Endothelial cell of hepatic sinusoid (primary cell): ENCODE measurements around the gene SUN2.

Source experiments
- in situ Hi-C: cut with HindIII; loops from 2 replicates; pipeline ENCODE4 v1.10.0; 2017; ENCODE audit warnings: low sequenced_read_pairs

SUN2 gene

DNA sequence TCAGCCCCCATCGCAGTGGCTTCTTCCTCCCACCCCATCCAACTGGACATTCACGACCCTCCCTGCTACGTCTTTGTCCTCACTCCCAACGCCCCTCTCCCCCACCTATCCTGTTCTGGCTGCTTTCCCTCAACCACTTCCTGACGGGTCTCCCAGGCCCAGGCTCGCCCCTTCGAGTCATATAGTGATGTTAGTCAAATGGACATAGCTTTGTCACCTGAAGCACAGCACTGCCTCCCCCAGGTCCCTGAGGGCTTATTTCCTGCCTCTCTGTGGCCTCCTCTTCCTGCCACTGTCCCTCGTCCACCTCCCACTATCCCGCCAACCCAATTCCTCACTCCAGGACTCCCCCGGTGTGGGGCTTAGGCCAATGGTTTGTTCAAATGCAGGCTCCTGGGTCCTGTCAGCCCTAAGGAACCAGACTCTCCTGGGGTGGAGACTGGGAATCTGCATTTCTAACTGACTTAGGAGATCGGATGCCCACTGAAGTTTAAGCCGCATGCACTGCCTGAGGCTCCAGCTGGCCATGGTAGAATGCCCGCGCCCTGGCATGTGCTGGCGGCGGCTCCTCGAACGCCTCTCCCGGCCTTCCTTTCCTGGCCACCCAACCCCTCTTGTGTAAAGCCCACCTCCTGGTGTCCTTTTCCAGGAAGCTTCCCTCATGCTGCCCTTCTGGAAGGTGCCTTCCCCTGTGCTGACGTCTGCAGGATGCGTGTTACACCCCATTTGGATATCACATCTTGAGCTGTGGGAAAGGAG, 18.3 kb downstream of the SUN2 start:
- in situ Hi-C loops, result no loop called here

DNA sequence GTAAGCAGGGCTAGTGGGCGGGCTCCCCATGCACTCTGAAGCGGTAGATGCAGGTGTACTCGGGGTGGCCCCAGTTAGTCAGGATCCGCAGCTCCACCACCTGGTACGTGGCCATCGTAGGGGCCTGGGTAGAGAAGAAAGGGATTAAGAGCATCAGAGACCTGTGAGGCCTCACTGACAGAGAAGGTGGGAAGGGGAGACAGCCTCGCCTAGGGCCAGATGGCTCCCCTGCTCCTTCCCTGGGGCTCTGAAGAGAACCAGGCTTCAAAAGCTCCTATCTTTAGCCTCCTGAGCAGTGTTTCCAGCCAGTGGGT, 19.6 kb downstream of the SUN2 start:
- in situ Hi-C loops, result no loop called here

DNA sequence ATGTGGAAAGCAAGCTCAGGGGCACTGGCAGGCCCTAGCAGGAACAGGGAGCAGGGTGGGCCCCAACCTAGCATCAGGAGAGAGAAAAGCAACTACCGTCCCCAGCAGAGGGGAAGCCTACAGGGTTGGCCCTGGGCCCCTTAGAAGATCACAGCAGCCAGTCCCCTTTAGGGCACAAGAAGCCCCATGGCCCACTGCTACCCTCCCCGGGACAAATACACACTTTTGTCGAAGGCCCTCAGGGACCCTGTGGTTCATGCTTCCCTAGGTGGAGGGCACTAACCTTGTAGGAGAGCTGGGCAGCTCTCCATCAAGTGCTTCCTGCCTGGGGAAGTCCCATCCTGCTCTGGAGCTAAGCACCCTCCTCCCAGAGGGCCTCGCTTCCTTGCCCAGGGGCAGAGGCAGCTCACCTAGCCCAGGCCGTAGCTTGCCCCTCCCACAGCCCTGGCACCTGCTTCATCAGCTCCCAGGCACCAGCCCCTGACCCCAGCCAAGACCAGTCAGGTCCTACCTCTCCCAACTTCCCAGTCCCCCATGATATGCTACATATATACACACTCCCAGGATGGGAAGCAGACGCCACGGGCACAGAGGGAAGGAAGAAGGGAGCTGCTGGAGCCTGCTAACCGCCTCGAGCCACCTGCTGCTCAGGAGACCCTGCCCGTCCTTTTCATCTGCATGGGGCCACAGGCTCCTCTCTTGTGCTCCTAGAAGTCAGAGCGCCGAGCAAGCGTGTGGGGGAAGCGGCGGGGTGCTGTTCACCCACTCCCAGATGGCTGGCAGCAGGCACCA, 20.1 kb downstream of the SUN2 start:
- in situ Hi-C loops, result no loop called here

DNA sequence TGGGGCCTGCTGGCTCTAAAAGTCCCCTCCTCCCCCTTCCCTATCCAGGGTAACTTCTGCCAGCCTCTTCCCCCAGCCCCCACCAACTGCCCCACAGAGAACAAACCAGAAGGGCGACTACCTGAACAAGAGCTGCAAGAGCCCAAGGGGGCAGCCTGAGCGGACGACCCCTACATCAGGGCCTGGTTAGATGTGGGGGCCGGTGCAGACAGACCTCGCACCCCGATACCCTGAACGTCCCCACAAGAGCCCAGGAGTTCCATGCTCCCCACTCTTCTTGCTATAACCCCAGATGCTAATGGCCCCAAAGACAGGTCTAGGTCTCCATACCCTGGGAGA, 20.7 kb downstream of the SUN2 start:
- in situ Hi-C loops, result no loop called here

DNA sequence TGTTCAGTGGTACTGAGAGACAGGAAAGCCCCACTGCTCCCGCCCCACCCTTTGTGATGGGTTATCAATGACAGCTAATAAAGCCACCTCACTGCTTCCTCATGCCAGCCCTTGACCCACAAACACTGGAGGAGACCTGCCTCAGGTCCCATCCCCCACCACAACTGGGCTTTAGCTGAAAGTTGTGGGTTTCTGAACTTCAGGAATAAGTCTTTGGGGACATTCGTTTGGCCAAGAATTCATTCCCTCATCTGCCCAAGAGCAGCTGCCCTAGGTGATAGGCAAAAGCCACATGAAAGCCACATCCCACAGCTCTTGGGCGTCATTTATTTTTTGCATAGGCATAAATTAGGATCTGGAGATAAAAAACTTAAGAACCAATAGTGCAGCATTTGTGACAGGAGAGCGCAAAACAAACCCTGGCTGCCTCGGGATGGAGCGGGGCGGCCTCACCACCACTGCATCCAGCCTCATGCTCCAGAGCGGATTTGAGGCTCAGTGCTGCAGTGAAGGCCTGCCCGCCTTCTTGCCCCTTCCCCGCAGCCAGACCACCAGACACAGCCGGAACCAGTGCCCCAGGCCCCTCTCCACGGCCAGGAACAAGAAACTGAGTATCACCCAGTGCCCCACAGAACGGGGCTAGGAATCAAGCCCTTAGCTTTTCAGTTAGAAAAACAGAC, 21.2 kb downstream of the SUN2 start:
- in situ Hi-C loops, result no loop called here

DNA sequence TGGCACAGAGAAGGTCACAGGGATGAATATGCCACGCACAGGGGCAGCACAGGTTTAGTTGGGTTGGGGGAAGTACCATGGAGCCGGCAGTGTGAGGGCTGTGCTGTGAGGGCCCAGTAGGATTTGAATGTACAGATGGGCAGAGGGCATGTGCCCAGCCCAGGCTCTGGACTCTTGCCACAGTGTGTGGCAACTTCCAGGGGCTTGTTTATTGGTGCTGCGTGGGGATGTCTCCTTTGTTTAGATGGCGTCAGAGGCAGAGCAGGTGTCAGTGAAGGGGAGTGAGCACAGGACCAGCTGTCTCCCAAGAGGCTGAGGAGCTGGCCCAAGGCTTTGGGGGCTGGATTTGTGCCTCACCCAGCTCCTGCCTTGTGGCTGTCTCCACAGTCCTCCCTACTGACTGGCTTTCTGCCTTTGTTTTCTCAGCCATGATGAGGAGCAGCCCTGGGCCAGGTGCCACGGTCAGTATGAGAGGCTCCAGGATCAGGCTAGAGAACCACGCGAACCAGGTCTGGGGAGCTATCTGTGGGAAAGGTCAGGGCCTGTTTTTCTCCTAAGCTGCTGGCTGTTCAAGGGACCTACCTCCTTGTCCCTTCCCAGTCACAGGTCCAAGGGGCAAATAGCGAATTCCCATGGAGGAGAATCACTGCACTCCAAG, 21.9 kb downstream of the SUN2 start:
- in situ Hi-C loops, result no loop called here

DNA sequence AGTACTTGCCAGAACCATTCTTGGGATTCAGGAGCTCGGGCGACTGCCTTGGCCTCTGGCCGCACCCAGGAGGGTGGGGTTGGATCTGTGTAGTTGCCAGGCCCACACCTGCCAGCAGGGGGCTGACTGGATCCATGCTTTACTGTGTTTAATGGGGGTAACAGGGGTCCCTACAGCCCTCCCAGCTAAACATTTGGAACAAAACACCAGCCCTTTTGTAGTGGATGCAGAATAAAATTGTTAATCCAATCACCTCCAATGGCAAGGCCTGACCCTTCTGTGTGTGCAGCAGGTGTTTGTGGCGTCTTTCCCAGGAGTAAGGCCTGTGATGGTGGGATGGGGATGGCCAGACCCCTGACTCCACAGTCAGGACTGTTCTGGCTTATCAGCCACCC, 22.5 kb downstream of the SUN2 start:
- in situ Hi-C loops, result no loop called here

DNA sequence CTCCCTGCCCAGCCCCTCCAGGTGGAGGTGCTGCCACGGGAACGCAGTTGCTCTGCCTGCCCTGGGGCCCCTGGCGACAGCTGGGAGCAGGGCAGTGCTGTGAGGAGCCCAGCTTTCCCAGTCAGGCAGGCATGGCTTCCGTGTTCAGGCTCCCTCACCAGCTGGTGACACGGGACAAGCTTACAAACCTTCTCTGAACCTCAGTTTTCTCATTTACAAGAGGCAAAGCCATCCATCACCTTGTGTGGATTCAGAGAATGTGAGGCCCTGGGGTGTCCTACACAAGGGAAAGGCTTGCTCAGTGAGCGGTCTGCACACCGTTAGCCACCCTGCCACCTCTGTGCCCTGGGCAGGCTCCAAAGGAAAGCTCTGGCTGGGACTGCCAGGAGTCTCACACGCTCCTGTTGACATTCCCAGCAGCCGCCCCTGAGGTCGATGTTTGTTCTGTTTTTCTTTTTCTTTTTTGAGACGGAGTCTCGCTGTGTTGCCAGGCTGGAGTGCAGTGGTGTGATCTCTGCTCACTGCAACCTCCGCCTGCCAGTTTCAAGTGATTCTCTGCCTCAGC, 23.5 kb downstream of the SUN2 start:
- in situ Hi-C loops, result no loop called here

DNA sequence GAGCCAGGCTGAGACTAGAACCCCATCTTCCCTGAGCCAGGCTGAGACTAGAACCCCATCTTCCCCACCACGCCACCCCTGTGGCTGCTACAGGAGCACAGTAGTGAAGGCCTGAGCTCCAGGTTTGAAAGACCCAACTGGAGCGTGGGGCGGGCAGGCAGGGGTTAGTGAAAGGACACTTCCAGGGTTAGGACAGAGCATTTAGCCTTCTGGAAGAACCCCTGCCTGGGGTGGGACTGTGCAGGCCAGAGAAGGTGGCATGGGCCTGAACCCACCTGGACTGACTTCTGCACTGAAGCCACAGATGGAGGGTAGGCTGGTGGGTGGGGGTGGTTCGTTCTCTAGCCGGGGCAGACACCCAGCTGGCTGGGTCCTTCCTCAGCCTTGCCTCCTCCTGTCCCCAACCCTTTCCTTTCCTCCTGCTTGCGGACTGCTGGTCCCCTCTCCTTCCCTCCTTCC, 24.1 kb downstream of the SUN2 start:
- in situ Hi-C loops, result no loop called here

DNA sequence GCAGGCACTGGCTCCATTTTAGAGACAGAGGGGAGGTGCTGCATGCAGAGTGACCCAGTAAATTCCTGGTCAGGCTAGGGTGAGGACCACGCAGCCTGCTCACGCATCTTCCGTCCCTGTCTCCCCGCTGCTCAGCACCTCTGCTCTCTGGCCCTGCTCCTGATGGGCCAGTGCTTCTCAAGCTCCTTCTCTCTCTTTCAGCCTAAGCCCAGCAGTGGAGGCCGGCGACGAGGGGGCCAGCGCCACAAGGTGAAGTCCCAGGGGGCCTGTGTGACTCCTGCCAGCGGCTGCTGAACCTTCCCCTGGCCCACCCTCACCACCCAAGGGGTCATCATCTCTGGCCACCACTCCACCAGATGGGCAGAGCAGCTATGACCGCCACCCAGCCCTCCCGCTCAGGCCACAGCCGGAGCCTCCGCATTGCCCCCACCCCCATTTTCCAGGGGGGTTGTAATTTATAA, 25.4 kb downstream of the SUN2 start:
- in situ Hi-C loops, result no loop called here

DNA sequence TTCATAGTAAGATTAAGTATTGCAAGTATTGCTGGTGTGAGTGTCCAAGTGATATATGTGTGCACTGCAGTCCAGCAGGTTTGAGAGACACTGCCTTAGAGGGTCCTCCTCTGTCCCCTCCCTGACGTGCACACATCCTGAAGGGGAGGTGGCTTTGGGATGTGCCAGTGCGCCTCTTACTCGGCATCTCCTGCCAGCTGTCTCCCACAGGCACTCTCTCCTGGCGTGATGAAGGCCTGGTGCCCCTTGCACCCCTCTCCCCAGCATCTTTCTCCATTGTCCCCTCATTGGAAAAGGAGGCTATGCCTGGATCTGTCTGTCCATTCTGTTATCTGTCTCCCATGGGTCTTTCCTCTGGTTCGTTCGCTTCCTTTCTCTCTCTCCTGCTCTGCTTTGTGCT, 25.9 kb downstream of the SUN2 start:
- in situ Hi-C loops, result no loop called here

DNA sequence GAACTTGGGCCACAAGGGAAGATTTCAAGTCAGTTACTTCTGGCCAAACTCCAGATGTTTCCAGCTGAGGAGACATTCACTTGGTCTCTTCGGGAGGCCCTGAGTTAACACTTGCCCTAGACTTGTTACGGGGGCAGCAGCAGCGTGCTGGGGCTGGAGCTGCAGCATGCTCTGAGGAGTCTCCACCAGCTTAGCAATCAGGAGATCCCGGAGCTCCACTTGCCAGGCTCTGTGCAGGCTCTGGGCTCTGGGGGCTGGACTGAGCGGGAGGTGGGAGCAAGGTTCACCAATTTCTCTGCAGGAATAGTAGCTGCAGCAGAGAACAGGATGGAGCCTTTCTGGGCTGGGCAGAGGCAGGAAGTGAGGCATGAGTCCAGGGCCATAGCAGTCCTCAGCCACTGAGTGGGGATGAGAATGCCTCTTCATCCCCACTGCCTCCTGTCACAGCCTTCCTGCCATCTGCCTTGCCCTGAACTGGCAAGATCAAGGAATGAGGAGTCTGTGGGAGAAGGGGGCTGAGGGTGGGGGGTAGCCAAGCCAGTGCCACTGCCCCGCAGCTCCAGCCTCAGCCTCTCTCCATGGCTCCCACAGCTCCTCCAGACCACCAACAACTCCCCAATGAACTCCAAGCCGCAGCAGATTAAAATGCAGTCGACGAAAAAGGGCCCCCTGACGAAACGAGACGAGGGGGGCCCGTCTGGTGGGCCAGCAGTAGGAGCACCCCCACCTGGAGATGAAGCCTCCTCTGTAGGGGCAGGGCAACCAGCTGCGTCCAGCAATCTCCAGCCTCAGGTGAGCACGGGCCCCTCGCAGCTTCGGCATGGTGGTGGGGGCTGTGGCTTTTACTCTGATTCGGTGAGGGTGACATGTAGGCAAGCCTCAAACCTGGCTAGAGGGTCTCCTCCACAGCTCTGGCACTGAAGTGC, 26.7 kb downstream of the SUN2 start:
- in situ Hi-C loops, result no loop called here

DNA sequence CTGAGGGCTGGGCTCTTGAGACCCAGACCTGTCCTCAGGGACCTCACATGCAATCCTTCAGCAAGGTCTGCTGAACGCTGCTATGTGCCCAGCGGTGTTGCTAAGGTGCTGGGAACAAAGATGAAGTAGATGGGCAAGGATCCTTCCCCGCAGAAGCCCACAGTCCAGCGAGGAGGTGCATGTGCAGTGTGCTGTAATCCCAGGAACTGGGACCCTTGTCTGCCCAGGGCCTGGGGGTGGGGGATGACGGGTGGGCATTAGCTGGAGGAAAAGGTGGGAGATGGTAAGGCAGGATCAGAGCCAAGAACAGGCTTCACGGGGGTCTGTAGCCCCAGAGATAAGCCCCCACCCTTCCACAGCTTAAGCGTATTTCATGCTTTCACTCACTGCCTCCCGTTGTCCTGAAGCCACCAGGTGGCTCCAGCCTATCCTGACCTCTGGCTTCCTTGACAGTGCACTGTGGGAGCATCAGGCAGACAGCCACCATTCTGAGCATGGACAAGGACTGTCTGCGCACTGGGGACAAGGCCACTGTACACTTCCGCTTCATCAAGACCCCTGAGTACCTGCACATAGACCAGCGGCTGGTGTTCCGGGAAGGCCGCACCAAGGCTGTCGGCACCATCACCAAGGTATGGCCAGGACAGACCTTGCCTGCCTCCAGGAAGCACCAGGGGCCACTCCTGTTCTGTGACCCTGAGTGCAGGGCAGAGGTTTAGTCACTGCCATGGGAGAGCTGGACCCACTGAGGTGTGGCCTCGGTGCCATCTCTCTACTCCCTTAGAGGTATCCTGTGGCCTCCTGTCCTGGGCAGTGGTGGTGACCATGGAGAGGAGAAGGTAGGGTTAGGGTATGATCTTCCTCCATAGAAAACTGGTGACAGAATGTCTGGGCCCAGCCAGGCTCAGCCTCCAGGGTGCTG, 28.0 kb downstream of the SUN2 start:
- in situ Hi-C loops, result no loop called here

DNA sequence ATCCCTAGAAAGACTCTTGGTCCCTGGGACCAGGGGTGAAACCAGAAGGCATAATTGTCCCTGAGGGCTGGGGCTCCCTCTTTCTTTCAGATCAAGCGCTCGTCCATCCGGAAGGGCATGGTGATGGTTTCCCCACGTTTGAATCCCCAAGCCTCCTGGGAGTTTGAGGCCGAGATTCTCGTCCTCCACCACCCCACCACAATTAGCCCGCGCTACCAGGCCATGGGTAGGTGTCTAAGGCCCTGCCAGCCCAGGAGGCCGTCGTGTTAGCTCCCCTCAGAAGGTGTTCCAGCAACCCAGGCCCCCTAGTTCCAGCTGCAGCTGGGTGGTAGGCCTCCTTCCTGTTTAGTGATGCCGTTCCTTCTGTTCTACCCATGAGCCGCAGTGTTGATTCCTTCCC, 28.7 kb downstream of the SUN2 start:
- in situ Hi-C loops, result no loop called here

DNA sequence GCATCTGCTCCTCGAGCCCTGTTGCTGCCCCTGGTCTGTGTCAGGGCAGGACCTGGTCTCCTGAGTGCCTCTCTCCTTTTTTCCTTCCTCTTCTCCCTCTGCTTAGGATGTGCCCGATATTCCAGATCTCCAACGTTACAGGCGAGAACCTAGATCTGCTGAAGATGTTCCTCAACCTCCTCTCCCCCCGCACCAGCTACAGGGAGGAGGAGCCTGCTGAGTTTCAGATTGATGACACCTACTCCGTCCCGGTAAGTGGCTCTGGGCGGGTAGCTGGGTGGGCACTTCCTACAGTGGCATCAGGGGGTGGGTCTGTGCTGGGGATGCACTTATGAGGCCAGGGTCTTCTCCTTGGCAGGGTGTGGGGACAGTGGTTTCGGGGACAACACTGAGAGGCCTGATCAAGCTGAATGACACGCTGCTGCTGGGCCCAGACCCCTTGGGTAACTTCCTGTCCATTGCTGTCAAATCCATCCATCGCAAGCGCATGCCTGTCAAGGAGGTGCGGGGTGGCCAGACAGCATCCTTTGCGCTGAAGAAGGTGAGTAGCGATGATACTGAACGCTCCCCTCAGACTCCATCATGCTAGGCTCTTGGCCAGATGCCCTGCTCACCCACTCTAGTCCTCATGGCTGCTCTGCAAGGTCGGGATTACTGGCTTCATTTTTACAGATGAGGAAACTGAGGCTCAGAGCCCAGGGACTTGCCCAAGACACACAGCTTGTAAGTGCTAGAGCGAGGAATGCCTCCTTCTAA, 29.7 kb downstream of the SUN2 start:
- in situ Hi-C loops, result no loop called here

DNA sequence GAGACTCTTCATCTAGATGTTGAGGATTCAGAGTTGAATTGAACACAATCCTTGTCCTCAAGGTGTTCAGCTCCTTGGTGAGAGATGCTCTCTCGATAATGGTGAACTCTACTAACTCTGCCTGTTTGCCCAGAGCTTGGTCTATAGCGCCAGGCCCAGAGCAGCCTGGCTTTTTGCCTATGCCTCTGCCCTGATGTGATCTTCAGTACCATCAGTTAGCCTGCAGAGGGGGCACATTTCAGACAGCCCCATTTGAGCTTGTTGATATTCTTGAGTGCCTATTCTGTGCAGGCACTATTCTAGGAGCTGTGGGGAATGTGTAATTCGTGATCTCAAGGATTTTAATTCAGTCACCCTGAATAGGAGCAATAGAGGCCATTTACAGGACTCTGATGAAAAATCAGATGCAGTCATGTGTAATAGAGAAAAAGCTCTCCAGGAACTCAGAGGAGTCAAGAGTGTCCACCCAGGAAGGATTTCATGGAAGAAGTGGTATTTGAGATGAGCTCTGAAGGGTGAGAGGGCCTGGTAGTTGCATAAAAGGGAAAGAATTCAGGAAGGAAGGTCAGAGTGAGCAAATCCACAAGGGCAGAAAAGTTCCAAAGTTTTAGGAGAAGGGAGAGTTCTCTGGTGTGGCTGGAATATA, 30.7 kb downstream of the SUN2 start:
- in situ Hi-C loops, result no loop called here

DNA sequence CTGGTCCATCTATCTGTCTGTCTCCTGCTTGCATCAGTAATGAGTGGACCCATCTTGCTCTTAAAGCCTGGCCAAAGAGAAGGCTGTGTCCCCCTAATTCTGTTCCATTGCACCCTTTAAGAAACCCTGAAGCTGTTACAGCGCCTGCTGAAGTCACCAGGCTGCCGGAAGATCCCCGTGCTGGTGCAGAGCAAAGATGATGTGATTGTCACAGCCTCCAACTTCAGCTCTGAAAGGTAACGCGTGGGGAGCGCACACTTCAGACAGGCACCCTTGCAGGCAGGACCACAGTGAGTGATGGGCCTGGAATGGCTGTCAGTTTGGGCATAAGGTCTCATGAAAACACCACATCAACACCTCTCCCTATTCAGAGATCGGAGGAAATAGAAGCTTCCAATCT, 31.6 kb downstream of the SUN2 start:
- in situ Hi-C loops, result no loop called here

DNA sequence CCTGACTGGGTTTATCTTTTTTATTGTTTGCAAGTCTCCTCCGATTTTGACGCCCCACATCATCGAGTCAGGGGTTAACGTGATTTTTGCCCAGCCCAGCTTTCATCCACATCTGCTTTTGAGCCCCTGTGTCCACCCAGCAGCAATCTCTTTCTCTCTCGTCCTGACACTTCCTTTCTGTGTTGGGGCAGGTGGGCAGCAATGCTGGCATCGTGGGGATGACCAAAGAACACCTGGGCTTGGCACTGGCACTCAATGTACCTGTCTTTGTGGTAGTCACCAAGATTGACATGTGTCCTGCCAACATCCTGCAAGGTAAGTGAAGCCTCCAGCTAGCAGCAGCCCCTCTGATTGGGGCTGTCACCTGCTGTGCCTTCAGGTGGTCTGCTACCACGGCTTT, 34.2 kb downstream of the SUN2 start:
- in situ Hi-C loops, result no loop called here
